IPS-NIHi11 (cell line): ENCODE measurements around the gene H2AZ1.
A peak's percentile ranks its signal among the peaks of the same experiment; 100 is the strongest.
"Not testable (repeated sequence)": the region's sequence is repeated elsewhere in the genome, so short reads cannot be mapped to it uniquely, and the experiment has no call there.

Experiments
- DNase-seq: peaks from one replicate; pipeline ENCODE4 v3.0.0; 2012; ENCODE audit warnings: mixed read lengths, low spot score

Gene H2AZ1

GRCh38 chr4:99949999-99950912 lies at the start of gene H2AZ1:
Gene H2AZ1 (minus strand): TSS chr4:99950275. CDS start chr4:99950170, 105 bp downstream.
- peak; percentile 93 for DNase-seq

GRCh38 chr4:99998062-99998867 lies 48.2 kb upstream of the H2AZ1 start:
- DNase-seq = peak; percentile 17

GRCh38 chr4:99991741-99992140 lies 41.7 kb upstream of the H2AZ1 start:
- no peak for DNase-seq

- no peak for DNase-seq
Observed at GRCh38 chr4:99987681-99988080, 37.6 kb upstream of the H2AZ1 start.

GRCh38 chr4:99986792-99987191 lies 36.7 kb upstream of the H2AZ1 start:
- no peak for DNase-seq

- DNase-seq = no peak
Observed at GRCh38 chr4:99983289-99983943, 33.3 kb upstream of the H2AZ1 start.

GRCh38 chr4:99979872-99980271 lies 29.8 kb upstream of the H2AZ1 start:
- no peak for DNase-seq

- no peak for DNase-seq
Observed at GRCh38 chr4:99971453-99972111, 21.5 kb upstream of the H2AZ1 start.

GRCh38 chr4:99968330-99968729 lies 18.3 kb upstream of the H2AZ1 start:
- peak; percentile 6 for DNase-seq

- no peak for DNase-seq
Observed at GRCh38 chr4:99966692-99967091, 16.6 kb upstream of the H2AZ1 start.

- no peak for DNase-seq
Observed at GRCh38 chr4:99965674-99966350, 15.7 kb upstream of the H2AZ1 start.

GRCh38 chr4:99965173-99965572 lies 15.1 kb upstream of the H2AZ1 start:
- no peak for DNase-seq

GRCh38 chr4:99961711-99962110 lies 11.6 kb upstream of the H2AZ1 start:
- no peak for DNase-seq

- DNase-seq = no peak
Observed at GRCh38 chr4:99960648-99961047, 10.6 kb upstream of the H2AZ1 start.

GRCh38 chr4:99958207-99958606 lies 8.1 kb upstream of the H2AZ1 start:
- DNase-seq = not testable (repeated sequence)

GRCh38 chr4:99950913-99951254 lies 809 bp upstream of the H2AZ1 start:
- no peak for DNase-seq

- peak; percentile 65 for DNase-seq
Observed at GRCh38 chr4:99949034-99949998, 759 bp downstream of the H2AZ1 start.

GRCh38 chr4:99947608-99948007 lies 2.5 kb downstream of the H2AZ1 start:
- DNase-seq = no peak

GRCh38 chr4:99947190-99947578 lies 2.9 kb downstream of the H2AZ1 start:
- no peak for DNase-seq
